NCI-H510A (cell line): ENCODE measurements around the gene BAG1.

Experiments
- DNase-seq: peaks from one replicate; lab custom pipeline; 2025; lab: John Stamatoyannopoulos, UW

Gene BAG1

DNA sequence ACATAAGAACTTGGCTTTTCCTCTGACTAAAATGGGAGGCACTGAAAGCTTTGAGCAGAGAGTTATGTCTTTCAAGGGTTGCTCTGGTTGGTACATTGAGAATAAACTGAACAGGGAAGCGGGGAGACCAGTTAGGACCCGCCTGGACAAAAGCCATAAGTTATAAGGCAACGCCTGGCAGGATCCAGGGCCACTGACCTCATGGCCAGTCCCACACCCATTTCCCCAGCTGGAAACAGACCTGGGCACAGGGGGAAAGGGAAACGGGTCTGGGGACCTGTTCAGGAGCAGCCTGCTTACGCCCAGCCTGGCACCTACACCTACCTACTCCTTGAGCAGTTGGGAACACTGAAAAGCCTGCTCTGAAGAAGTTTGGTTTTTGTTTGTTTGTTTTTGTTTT is 23.2 kb downstream of the BAG1 start:
- DNase-seq, result no peak

DNA sequence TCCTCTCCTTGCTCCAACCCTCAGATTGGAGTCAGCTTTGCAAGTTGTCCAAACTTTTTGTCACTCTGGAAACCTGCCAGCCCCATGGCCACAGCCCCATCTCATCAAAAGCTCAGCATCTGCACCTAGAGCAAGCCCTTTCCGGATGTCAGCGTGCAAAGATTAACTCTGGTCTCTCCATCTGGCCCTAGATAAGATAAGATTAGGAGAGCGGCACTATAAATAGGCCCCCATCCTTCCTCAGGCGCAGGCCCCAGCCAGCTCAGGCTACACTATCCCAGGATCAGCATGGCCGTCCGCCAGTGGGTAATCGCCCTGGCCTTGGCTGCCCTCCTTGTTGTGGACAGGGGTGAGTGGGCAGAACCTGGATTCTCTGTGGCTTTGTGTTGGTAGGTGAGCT is 24.6 kb downstream of the BAG1 start, which contains the start of gene SPINK4:
TSS of gene SPINK4 (plus strand) at position 247 of the 400 bp plus-strand sequence. CDS start at position 289, 42 bp downstream.
- no peak for DNase-seq

DNA sequence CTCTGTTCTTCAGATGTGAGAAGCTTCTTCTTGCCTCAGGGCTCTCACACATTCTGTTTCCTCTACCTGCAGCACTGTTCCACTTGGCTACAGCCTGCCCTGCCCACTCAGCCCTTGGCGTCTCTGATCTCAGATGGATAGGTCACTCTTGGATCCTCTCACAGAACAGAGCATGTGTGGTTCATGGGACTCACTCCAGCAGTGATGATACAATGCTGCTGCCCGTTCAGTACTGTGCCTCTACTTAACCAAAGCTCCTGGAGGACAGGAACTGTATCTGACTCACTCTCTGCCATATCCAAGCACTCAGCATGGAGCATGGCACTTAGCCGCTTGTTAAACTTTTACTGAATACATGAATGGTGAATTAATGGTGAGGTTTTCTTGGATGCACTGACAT is 27.9 kb downstream of the BAG1 start:
- DNase-seq, result no peak

DNA sequence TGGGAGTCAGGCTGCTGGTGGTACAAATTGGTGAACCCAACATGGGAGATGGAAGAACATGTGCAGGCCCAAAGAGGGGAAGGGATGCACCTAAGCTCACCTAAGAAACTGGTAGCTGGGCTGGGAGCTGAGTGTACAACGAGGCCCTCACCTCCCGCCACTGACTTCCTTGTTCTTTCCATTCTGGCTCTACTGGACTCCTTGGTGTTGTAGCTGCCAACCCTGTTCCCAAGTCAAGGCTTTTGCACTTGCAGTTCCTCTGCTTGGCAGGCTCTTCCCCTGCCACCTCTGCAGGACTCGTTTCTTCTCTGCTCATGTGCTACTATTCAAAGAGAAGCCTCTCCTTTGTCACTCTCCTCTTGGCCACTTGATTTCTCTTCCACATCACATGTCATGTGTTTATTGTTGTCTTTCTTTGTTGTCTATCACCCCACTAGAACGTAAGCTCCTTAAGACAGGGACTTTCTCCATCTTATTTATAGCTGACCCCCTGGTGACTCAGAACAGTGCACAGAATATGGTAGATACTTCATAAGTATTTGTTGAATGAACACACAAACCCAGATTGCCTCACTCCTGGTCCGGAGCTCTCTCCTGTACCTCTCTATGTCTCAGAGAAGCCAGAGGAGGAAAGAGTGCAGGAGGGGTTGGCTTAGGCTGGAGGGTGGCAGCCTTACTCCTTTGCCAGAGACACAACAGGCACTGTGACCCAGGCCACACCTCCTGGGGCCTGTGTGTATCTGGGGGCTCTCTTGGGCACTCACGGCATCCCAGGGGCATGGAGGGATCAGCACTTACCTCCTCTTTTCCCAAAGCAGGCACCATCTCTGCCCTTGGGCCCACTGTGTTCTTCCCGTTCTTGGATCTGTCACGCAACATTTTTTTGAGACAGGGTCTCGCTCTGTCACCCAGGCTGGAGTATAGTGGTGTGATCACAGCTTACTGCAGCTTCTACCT is 29.7 kb downstream of the BAG1 start:
- DNase-seq, result no peak

DNA sequence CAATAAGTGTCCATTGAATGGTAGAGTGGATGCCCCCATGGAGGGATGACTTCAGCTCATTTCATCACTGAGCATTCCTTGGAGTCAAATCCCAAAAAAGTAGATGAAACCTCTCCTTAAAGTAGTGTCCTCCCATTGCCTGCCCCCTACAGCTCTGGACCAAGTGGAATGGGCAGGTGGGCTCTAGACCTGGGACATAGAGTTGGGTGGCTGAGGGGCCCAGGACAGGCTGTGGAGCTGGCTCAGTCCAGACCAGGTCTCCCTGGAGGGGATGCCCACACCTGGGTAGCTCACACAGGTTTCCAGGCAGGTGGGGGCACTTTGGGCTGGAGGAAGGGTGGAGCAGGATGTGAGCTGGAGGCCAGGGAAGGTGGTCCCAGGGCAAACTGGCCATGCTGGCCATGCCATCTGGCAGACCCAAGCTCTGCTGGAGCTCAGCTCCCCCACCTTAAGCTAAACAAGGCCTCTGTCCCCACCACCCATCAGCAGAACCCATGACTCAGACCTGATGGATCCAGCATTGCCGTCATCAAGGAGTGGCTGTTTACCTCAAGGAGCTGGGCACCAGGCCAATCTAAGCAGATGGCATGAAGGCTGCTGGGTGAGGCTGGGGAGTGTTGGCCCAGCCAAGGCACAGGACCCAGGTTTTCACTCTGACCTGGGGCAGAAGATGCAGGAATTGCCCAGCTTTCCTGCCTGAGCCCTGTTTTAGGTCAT is 30.7 kb downstream of the BAG1 start:
- peak; percentile 78 for DNase-seq

DNA sequence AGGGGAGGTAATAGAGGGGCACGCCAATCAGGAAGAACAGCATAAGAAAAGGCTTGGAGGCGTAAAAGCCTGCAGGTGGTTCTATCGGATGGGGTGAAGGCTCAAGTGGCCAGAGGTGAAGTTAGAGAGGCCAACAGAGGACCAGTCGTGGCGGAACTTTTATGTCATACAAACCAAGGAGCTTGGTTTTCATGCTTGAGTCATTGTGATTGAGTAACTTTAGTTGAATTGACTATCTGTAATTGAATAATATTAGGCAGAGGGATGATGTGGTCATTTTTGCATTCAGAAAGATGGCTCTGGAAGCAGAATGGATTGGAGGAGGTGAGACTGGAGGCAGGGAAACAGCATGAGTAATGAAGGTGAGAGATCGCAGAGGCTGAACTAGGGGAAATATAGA is 31.7 kb downstream of the BAG1 start:
- no peak for DNase-seq

DNA sequence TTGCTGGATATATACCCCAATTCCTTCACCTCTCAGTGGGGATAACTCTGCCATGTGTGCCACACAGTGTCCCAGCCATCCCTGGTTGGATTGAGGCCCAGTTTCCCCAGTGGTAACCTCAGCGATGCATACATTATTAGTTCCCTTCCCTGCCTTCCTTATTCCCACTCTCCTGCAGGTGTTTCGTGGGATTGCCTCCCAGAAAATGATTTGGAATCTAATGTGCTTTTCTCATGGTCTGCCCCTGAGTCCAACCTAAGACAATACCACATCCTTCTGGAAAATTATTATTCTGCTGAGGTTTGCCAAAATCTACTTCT is 32.9 kb downstream of the BAG1 start:
- no peak for DNase-seq

DNA sequence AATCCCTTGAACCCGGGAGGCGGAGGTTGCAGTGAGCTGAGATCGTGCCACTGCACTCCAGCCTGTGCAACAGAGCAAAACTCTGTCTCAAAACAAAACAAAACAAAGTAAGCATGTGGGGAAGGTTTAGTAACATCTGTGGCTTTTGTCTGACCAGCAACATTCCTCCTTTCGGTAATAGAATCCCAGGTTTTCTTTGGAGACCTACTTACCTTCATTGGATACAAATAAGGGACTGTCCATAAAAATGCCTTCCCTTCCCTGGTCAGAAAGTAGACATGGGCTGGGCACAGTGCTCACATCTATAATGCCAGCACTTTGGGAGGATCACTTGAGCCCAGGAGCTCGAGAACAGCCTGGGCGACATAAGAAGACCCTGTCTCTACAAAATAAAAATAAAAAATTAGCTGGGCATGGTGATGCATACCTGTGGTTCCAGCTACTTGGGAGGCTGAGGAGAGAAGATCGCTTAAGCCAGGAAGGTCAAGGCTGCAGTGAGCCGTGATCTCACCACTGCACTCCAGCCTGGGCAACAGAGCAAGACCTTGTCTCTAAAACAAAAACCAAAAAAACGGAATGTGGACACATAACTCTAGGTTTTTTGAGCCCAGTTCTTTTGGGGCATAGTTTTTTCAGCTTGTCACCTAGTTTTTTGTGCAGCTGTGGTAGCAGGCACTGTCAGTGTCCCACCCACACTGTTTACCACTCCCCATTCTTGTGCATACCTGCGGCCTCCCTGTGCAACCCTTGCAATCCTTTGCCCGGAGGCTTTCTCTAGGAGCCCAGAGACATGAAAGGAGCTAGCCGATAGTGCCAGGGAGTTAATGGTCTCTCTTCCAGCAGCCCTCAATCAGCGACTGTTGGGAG is 33.5 kb downstream of the BAG1 start:
- no peak for DNase-seq

DNA sequence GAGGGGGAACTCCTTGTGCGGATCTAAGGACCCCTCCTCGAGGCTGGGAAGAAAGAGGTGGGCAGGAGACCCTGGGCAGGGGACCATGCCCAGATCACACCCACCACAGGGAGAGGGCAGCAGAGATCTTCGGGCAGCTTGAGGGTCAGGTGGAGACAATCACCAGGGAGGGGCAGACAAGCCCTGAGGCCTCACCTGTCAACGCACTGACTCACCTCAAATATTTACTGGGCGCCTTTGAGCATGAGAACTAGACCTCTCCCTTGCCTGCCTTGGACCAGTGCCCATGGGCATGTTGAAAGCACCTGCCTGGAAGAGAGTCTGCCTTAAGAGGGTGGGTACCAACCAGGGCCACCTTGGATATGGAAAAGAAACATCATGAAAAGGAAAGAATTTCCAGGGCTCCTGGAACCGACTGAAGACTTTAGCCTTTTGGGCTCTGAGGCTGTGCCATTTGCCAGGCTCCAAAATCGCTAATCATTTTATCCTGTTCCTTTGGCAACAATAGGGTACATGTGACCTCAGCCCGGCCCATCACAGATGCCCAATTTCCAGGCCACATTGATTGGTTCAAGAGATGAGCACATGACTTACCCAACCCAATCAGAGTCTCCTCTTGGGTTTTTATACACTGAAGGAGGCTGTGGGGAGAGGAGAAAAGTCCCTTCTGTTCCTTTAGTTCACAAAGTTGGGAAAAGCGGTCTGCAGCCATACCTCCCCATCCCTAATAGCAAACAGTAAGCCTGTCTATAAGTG is 35.0 kb downstream of the BAG1 start:
- DNase-seq, result peak; percentile 40

DNA sequence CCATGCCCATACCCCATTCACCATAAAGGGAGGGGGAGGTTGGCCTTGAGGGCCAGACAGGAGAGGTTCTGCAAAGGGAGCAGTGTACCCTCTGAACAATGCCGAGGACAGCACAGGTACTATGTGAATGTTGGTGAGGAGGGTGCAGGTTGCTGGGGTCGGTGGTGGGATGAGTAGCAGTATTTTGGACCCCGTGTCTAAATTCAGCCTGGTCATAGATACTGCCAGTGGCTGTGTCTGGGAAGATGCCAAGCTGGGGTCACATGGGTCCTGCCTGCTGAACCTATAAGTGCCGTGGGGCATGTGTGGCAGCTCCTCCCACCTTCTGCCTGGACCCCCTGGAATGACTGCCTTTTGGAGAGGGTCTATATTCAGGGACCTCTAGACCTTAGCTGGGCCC is 35.9 kb downstream of the BAG1 start:
- no peak for DNase-seq

DNA sequence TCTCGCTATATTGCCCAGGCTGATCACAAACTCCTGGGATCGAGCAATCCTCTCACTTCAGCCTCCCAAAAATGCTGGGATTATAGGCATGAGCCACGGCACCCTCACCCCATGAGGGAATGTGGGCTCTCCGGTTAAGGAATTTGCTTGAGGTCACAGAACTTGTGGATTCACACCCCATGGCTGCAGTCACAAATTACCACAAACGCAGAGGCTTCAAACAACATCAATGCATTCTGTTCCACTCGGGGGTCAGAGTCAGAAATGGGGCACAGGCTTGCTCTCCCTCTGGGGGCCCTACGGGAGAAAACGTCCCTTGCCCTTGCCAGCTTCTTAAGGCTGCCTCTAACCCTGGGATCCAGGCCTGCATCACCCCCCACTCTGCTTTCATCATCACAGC is 36.8 kb downstream of the BAG1 start:
- DNase-seq, result no peak

DNA sequence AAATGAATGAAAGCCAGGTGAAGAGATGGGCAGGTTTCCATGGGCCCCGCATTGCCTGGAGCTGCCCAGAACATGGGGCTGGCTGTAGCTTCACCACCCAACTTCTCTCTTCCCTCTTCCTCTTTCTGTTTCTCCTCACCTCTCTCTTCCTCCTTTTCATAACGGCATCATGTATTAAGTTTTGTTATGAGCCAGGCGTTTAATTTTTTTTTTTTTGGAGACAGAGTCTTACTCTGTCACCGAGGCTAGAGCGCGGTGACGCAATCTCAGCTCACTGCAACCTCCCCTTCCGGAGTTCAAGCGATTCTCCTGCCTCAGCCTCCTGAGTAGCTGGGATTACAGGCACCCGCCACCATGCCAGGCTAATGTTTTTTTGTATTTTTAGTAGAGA is 37.5 kb downstream of the BAG1 start:
- no peak for DNase-seq

DNA sequence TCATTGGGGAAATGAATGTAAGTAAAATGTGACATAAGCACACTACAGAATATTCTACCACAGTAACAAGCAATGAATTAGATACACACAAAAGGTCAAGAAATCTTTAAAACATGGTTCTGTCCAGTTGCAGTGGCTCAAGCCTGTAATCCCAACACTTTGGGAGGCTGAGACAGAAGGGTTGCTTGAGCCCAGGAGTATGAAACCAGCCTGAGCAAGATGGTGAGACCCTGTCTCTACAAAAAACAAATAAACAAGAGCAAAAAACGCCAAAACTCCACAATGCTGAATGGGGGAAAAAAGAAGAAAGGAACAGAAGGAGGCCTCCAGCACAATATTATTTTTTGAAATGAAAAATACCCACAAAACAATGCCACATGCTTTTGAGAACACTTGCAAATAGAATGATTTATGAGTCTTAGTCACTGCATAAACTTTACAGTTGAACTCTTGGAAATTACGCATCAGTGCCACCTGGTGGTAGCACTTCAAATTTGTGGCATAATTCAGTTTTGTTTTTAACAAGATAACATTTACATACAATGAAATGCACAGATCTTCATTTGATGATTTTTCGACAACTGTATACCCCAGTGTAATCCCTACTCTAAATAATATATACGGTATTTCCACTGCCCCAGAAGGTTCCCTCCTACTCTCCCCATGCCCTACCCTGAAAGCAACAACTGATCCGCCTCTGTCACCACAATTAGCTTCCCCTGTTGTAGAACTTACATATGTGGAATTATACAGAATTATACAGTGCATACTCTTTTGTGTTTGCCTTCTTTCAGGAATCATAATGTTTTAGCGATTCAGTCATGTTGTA is 39.0 kb downstream of the BAG1 start:
- DNase-seq, result no peak

DNA sequence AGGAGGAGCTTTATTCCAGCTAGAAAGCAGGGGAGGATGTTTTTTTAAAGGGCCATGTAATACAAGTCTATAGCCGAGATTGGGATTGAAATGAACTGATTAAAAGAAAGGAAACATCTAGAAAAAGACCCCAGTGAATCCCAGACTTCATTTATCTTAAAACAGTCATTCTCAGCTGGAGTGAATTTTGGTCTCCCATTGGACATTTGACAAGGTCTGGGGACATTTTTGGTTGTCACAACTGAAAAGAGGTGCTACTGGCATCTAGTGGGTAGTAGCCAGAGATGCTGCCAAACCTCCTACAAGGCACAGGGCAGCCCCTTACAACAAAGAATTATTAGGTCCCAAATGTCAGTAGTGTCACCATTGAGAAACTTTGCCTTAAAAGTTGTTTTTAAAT is 40.8 kb downstream of the BAG1 start:
- no peak for DNase-seq

DNA sequence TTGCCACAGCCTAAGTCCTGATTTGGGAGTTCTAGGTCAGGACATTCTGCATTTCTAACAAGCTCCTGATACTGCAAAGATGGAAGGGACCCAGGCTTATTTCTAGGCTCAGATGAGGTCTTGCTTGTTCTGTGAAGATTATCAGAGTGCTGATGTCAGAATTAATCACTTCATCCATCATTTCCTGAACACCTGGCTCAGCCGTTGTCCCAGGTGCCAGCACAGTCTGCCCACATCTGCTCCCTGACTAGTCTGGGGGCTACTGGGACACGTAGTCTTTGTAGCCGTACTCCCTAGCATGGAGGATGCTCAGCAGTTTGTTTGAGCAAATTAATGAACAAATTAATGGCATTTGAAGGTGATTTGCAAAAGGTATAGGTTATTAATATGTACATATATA is 42.5 kb downstream of the BAG1 start:
- DNase-seq, result no peak

DNA sequence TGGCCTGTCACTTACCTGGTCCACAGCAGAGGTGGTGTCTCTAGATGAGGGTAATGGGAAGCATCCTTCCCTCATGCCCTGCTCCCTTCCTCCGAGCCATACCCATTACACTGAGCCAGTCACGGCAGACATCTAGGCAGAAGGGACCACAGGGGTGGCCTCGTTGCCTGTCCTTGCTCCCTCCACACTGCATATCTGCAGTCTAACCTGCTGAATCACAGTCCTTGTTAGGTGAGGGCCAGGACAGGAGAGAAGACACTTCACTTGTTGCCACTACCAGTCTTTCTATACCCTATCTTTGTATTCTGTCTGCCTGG is 43.0 kb downstream of the BAG1 start:
- DNase-seq, result no peak

DNA sequence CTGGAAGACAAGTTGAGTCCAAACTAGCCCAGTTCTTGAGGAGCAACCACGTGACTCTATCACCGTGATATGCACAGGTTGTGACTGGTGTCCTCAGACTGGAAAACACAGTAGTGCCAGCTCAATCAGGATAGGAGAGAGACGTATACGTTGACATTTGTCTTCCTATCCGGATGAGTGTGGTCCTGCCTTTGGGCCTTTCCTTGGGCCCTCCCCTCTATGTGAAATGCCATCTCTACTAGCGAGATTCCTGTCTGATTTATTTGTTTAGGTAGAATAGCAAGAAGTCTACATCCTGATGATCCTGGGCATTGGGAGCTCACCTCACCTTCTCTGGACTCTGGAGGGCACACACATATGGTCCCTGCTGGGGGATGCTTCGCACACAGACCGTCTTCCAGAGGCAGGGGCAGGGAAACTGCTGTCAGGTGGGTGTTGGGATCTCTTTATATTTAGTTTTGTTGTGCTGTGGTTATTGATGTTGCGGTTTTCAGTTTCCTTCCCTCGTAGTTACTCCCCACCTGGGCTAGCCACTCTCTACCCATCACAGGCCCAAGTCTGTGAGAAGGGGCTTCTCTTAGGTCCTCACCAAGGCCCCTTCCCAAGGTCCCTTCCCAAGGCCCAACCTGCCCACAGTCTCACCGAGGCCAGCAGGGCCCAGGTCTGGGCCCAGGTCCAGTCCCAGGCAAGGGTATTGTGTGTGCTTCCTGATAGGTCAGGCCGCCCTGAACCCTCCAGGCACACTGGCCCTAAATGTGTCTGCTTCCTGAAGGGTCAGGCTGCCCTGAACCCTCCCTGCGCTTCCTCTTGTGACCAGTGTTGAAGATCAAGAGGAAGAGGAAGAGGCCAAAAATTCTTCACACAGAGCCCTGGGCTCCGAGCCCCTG is 43.6 kb downstream of the BAG1 start:
- DNase-seq, result no peak

DNA sequence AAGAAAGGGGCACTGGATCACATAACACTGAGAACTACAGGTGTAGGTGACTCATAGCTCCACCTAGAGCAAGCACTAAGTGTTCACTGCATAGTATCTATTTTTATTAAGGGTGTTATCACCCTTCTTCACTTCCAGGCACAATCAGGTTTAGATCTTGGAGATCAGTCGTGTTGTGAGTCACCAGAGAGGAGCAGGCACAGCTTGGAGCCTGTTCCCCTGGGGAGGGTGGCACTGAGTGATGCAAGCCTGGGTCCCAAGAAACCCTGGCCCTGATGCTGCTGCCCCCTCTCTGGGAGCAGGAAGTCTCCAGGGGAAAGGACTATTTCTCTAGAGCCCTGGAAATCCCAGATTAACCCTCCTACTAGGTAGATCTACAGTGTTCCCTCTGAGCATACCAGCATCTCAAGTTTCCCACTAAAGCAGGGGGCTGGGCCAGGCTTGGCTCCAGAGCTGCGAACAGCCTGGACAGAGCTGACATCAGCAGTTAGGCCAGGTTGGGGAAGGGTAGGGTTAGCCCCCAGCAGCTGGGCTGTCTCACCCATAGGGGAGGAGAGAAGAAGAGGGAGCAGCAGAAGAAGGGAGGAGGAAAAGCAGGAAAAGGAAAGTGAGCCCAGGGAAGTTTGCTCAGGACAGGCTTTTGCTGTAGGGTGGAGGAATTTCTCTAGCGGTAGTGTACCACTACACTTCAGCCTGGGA is 52.7 kb downstream of the BAG1 start:
- DNase-seq, result no peak

DNA sequence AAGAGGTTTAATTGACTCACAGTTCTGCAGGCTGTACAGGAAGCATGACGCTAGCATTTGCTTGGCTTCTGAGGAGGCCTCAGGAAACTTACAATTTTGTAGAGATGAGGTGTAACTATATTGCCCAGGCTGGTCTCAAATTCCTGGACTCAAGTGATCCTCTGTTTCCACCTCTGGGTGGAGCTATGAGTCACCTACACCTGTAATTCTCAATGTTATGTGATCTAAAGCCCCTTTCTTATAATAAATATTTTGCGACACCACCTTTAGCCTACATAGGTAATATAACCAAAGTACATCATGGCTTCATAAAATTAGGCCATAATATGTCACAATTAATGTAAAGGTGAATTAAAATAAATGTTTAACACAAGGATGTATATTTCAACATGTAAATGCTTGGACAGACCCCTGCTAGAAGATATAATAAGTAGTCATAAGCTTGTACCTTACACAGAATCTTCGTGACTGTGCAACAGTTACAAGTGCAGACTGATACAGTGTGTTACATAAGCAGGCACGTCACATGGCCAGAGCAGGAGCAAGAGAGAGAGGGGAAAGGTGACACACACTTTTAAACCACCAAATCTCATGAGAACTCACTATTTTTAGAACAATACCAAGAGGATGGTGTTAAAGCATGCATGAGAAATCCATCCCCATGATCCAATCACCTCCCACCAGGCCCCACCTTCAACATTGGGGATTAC is 54.3 kb downstream of the BAG1 start:
- no peak for DNase-seq
